SK-N-SH (cell line): ENCODE results near the gene PGAP2. TPM values are rescaled to one million over a fixed set of nuclear protein-coding genes. Genes with fewer than 3 reads are reported as not detected.

Source experiments
- CHD2 ChIP-seq: fragments of 150-350 bp; IDR thresholded peaks from 2 replicates; pipeline ENCODE4 v1.6.1; 2018; ENCODE audit warnings: low read length; ENCODE audit not compliant: partially characterized antibody
- CTCF ChIP-seq: fragments of 200-600 bp; sonication (generic); IDR thresholded peaks from 2 replicates; pipeline ENCODE4 v1.6.1; 2017; ENCODE audit warnings: antibody characterized with exemption, mild to moderate bottlenecking, moderate library complexity
- ELF1 ChIP-seq: IDR thresholded peaks from 2 replicates; pipeline ENCODE4 v1.4.0; 2012
- EZH2phosphoT487 ChIP-seq: fragments of 200-600 bp; sonication (generic); IDR thresholded peaks from 2 replicates; pipeline ENCODE4 v1.6.1; 2017; ENCODE audit warnings: low read depth, mixed run types, mild to moderate bottlenecking, antibody characterized with exemption, moderate library complexity, borderline replicate concordance
- GABPA ChIP-seq: IDR thresholded peaks from 2 replicates; pipeline ENCODE4 v1.4.0; 2012; ENCODE audit warnings: low read depth, mild to moderate bottlenecking
- GATA2 ChIP-seq: sonication (generic); formaldehyde crosslinking; IDR thresholded peaks from 2 replicates; pipeline ENCODE4 v1.5.0; 2020; ENCODE audit warnings: mild to moderate bottlenecking, missing genetic modification reagents
- IRF3 ChIP-seq: fragments of 150-350 bp; IDR thresholded peaks from 2 replicates; pipeline ENCODE4 v1.6.1; 2016; ENCODE audit warnings: mild to moderate bottlenecking, low read depth, low read length
- JUND ChIP-seq: IDR thresholded peaks from 2 replicates; pipeline ENCODE4 v1.4.0; 2012
- MEF2A ChIP-seq: IDR thresholded peaks from 2 replicates; pipeline ENCODE4 v1.4.0; 2012; ENCODE audit warnings: low read depth, borderline replicate concordance
- NRF1 ChIP-seq: IDR thresholded peaks from 2 replicates; pipeline ENCODE4 v1.6.1; 2012; ENCODE audit warnings: low read depth, mild to moderate bottlenecking, low read length
- POLR2AphosphoS5 ChIP-seq: IDR thresholded peaks from 2 replicates; pipeline ENCODE4 v1.6.1; 2012; ENCODE audit warnings: low read depth, low read length
- RAD21 ChIP-seq: IDR thresholded peaks from 2 replicates; pipeline ENCODE4 v1.6.1; 2012; ENCODE audit warnings: mild to moderate bottlenecking, low read length
- SIN3A ChIP-seq: IDR thresholded peaks from 2 replicates; pipeline ENCODE4 v1.6.1; 2012; ENCODE audit warnings: low read depth, mild to moderate bottlenecking, low read length, moderate library complexity, borderline replicate concordance
- SMC3 ChIP-seq: IDR thresholded peaks from 2 replicates; pipeline ENCODE4 v1.6.1; 2012; ENCODE audit warnings: low read depth, low read length, improper control_type of control experiment
- TCF12 ChIP-seq: IDR thresholded peaks from 2 replicates; pipeline ENCODE4 v1.4.0; 2012
- YY1 ChIP-seq: IDR thresholded peaks from 2 replicates; pipeline ENCODE4 v1.4.0; 2012; ENCODE audit warnings: low read depth, mild to moderate bottlenecking
- ZBTB33 ChIP-seq: IDR thresholded peaks from 2 replicates; pipeline ENCODE4 v1.4.0; 2012; ENCODE audit warnings: low read depth, borderline replicate concordance
- polyA plus RNA-seq, 3 experiments: library from polyadenylated mRNA; depleted of rRNA; stranded (reverse); fragments of >200 nt; gene quantifications; 2 replicates each; pipeline ENCODE4 v1.2.3, GENCODE V29; 2012

Gene PGAP2
- polyA plus RNA-seq, 1 of the 3 experiments (the other 2 are of a cell fraction): 41.3 TPM

GRCh38 chr11:3854977-3855807 is 46.8 kb downstream of the PGAP2 start, which contains the start of gene STIM1 (continued):
- TF ChIP-seq CTCF (peak; percentile 83), NRF1 (peak; percentile 58), YY1 (no peak), GATA2 (CRISPR knock-in tag) (no peak), POLR2AphosphoS5 (peak; percentile 18; the same call in 1 of the 2 replicates), SMC3 (peak; percentile 93), CHD2 (peak; percentile 82), SIN3A (no peak), JUND (no peak), RAD21 (peak; percentile 85), ELF1 (peak; percentile 22; the same call in 1 of the 2 replicates), TCF12 (no peak), ZBTB33 (no peak), MEF2A (no peak), IRF3 (no peak), EZH2phosphoT487 (no peak), GABPA (no peak)
